Parathyroid adenoma (tissue), 2 donors: ENCODE data around the gene NPC1L1.

ENCODE experiments used
- H2AFZ ChIP-seq: fragments of 300-600 bp; sonication (generic); one replicate; pipeline ENCODE4 v1.7.0; 2017; ENCODE audit warnings: antibody characterized with exemption, mild to moderate bottlenecking
- H3K27ac ChIP-seq: fragments of 300-600 bp; sonication (generic); one replicate; pipeline ENCODE4 v1.7.0; 2017
- H3K27me3 ChIP-seq: fragments of 300-600 bp; sonication (generic); one replicate; pipeline ENCODE4 v1.7.0; 2017; ENCODE audit warnings: low read length; ENCODE audit not compliant: control insufficient read depth, insufficient read depth
- H3K36me3 ChIP-seq: fragments of 300-600 bp; sonication (generic); one replicate; pipeline ENCODE4 v1.7.0; 2017; ENCODE audit warnings: low read length; ENCODE audit not compliant: control insufficient read depth, insufficient read depth
- H3K4me1 ChIP-seq: fragments of 300-600 bp; sonication (generic); one replicate; pipeline ENCODE4 v1.7.0; 2017; ENCODE audit warnings: control low read depth
- H3K4me2 ChIP-seq: fragments of 300-600 bp; sonication (generic); one replicate; pipeline ENCODE4 v1.7.0; 2017; ENCODE audit warnings: low read length
- H3K4me3 ChIP-seq: fragments of 300-600 bp; sonication (generic); one replicate; pipeline ENCODE4 v1.7.0; 2017; ENCODE audit warnings: low read depth, low read length
- H3K79me2 ChIP-seq: fragments of 300-600 bp; sonication (generic); one replicate; pipeline ENCODE4 v1.7.0; 2017; ENCODE audit warnings: control low read depth
- H3K9ac ChIP-seq: fragments of 300-600 bp; sonication (generic); one replicate; pipeline ENCODE4 v1.7.0; 2017; ENCODE audit warnings: mild to moderate bottlenecking
- H3K9me3 ChIP-seq: fragments of 300-600 bp; sonication (generic); one replicate; pipeline ENCODE4 v1.7.0; 2017; ENCODE audit warnings: low read length; ENCODE audit not compliant: control insufficient read depth
- TF ChIP-seq, protein P1 (sequence below): fragments of 300-600 bp; sonication (generic); IDR thresholded peaks from one replicate; pipeline ENCODE4 v1.7.0; 2017; ENCODE audit warnings: antibody characterized with exemption, mild to moderate bottlenecking
- donor health status: primary hyperparathyroidism.

The NPC1L1 gene

DNA sequence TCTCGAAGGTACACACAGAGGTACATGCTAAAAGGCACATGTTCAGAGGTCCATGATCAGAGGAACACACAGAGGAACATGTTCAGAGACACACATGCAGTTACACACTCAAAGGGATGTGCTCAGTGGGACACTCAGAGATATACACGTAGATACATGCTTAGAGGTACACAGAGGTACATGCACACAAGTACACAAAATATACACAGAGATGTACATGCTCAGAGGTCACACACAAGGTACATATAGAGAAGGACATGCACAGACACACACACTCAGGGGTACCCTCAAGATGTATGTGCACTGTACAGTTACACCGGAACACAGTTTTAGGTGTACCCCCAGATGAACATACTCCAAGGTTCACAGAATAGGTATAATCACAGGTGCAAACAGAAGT lies 18.8 kb downstream of the NPC1L1 start:
- Histone ChIP-seq H3K79me2 (no peaks in the 10 kb centered on the region), H3K4me1 (no peaks in the 10 kb centered on the region), H3K4me3 (no peak overlapping the region), H3K27ac (no peak overlapping the region), H2AFZ (no peak overlapping the region), H3K4me2 (no peak overlapping the region), H3K36me3 (no peaks in the 10 kb centered on the region), H3K27me3 (no peaks in the 10 kb centered on the region), H3K9ac (no peak overlapping the region), H3K9me3 (no peaks in the 10 kb centered on the region)
- TF ChIP-seq, protein P1, sequence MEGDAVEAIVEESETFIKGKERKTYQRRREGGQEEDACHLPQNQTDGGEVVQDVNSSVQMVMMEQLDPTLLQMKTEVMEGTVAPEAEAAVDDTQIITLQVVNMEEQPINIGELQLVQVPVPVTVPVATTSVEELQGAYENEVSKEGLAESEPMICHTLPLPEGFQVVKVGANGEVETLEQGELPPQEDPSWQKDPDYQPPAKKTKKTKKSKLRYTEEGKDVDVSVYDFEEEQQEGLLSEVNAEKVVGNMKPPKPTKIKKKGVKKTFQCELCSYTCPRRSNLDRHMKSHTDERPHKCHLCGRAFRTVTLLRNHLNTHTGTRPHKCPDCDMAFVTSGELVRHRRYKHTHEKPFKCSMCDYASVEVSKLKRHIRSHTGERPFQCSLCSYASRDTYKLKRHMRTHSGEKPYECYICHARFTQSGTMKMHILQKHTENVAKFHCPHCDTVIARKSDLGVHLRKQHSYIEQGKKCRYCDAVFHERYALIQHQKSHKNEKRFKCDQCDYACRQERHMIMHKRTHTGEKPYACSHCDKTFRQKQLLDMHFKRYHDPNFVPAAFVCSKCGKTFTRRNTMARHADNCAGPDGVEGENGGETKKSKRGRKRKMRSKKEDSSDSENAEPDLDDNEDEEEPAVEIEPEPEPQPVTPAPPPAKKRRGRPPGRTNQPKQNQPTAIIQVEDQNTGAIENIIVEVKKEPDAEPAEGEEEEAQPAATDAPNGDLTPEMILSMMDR: no peak

DNA sequence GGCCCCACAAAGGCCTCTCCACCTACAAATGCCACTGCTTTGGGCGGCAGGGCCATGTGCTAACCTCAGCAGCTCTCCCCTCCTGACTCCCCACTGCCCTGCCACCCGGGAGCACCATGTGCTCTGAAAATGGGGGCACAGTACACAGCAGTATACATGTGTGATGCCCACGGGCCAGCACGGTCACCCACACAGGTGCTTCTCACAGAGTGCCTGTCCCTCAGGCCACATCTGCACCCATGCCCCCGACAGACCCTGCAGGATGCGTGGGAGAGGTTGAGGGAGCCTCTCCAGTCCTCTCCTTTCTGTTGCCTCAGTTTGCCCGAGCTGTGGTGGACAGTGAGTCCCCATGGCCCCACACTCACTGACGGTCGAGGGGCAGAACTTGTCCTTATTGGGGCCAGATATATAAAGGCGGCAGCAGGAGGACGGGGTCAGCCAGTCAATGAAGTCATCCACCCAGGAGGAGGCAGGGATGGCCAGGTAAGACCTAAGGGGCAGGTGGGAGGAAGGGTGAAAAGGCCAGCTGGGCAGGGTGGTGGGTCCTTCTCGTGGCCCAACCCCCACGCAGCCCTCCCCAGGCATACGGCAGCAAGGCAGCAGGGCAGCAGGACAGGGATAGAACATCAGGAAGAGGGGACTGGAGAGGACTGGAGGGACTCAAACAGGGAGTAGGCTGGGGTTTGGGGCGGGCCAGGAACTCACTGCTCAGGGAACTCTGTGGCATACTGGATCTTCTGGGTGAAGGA lies 19.6 kb downstream of the NPC1L1 start:
- no peaks in the 10 kb centered on the region for H3K36me3 ChIP-seq
- no peaks in the 10 kb centered on the region for H3K9me3 ChIP-seq
- no peak overlapping the region for H3K9ac ChIP-seq
- no peak overlapping the region for H3K27ac ChIP-seq
- no peak overlapping the region for H3K4me3 ChIP-seq
- H2AFZ ChIP-seq: no peak overlapping the region
- no peaks in the 10 kb centered on the region for H3K27me3 ChIP-seq
- H3K4me2 ChIP-seq: no peak overlapping the region
- no peaks in the 10 kb centered on the region for H3K4me1 ChIP-seq
- H3K79me2 ChIP-seq: no peaks in the 10 kb centered on the region
- TF ChIP-seq, protein P1: no peak

DNA sequence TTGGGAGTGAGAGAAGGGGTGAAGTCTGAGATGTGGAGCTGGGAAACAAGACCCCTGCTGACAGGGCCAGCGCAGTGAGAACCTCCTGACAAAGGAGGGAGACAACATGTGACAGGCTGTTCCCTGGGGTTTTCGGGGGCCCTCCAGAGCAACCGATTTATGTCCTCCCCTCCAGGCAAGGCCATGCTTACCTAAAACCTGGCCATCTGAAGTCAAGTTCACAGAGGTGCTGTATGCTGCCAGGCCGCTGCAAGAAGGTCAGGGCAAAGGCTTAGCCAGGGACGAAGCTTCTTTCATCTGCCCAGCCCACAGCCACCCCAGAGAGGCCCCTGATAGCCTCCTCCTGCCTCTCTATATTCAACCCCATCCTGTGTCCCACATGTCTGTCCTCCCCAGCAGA lies 20.6 kb downstream of the NPC1L1 start:
- no peaks in the 10 kb centered on the region for H3K79me2 ChIP-seq
- H3K36me3 ChIP-seq: no peaks in the 10 kb centered on the region
- no peak overlapping the region for H3K27ac ChIP-seq
- H2AFZ ChIP-seq: no peak overlapping the region
- H3K9me3 ChIP-seq: no peaks in the 10 kb centered on the region
- H3K4me3 ChIP-seq: no peak overlapping the region
- H3K4me1 ChIP-seq: no peaks in the 10 kb centered on the region
- no peak overlapping the region for H3K4me2 ChIP-seq
- TF ChIP-seq, protein P1: no peak
- no peak overlapping the region for H3K9ac ChIP-seq
- no peaks in the 10 kb centered on the region for H3K27me3 ChIP-seq

DNA sequence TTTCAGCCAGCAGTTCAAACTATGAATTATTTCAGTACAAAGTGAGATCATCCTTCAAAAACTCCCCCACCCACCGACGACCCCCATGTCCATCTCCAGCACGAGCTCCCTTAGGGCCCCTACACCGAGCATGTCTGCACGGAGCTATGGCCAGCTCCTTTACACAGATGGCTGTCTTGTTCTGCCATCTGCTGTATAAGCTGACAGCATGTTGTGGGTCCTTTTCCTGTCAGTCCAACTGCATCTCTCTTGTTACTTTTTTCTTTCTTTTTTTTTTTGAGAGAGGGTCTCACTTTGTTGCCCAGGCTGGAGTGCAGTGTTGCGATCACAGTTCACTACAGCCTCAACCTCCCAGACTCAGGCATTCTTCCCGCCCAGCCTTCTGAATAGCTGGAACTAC lies 21.6 kb downstream of the NPC1L1 start:
- Histone ChIP-seq H3K27ac (no peak overlapping the region), H3K9me3 (no peaks in the 10 kb centered on the region), H3K27me3 (no peaks in the 10 kb centered on the region), H2AFZ (no peak overlapping the region), H3K36me3 (no peaks in the 10 kb centered on the region), H3K79me2 (no peaks in the 10 kb centered on the region), H3K4me2 (no peak overlapping the region), H3K9ac (no peak overlapping the region), H3K4me1 (no peaks in the 10 kb centered on the region), H3K4me3 (no peak overlapping the region)
- TF ChIP-seq, protein P1: no peak

DNA sequence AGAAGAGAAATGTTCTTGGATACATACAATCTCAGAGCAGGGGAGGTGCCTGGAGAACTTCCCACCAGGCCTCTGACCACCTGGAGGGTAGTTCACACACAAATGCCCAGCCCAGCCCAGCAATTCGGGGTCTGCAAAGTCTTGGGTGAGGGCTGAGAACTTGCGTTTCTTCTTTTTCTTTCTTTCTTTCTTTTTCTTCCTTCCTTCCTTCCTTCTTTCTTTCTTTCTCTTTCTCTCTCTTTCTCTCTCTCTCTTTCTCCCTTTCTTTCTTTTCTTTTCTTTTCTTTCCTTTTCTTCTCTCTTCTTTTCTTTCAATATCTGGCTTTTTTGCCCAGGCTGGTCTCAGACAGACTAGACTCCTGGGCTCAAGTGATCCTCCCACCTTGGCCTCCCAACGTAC lies 22.4 kb downstream of the NPC1L1 start:
- Histone ChIP-seq H3K36me3 (no peaks in the 10 kb centered on the region), H3K9ac (no peak overlapping the region), H3K4me1 (no peaks in the 10 kb centered on the region), H3K27me3 (no peaks in the 10 kb centered on the region), H2AFZ (no peak overlapping the region), H3K4me3 (no peak overlapping the region), H3K4me2 (no peak overlapping the region), H3K79me2 (no peaks in the 10 kb centered on the region), H3K27ac (no peak overlapping the region), H3K9me3 (no peaks in the 10 kb centered on the region)
- TF ChIP-seq, protein P1: no peak
